HG02981 (cell line): Measurements from ENCODE around the gene MIA3.

Source experiments
- ATAC-seq: cut with Tn5 transposase; IDR thresholded peaks from one replicate; pipeline ENCODE4 v1.9.1; 2021; ENCODE audit warnings: mild to moderate bottlenecking, moderate library complexity; ENCODE audit not compliant: unreplicated experiment

The MIA3 gene

GRCh38 chr1:222716393-222716792, 98.5 kb downstream of the MIA3 start:
- no peak for ATAC-seq
